ENCODE results near the gene EVA1C.
"Not testable (repeated sequence)": the region's sequence is repeated elsewhere in the genome, so short reads cannot be mapped to it uniquely, and the experiment has no call there.

EVA1C gene

DNA sequence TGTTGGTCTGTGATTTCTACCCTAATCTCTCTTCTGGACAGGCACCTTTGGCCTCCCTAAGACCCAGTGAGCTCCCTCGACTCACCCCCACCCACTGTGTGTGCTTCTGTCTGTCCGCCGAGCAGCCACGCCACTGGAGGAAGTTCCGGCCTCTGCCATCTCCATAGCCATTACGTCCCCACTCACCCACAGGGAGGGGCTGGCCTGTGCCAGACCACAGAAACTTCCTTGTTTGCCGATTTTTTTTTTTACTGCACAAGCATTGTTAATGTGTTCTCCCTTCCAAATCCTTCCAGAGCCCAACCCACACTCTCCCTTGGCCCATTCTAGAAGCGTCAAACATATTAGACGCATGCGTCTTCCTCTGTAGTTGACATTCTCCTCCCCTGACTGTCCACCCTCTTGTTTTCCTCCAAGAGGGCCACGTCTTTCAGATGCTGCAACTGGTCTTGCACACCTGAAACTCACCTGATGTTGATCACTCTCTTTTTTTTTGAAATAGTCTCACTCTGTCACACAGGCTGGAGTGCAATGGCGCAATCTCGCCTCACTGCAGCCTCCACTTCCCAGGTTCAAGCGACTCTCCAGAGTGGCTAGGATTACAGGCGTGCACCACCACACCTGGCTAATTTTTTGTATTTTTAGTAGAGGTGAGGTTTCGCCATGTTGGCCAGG, 72.3 kb downstream of the EVA1C start:
- in situ Hi-C loops (cut with HindIII; ENCODE audit: low sequenced_read_pairs) = no loop called here

GRCh38 chr21:32492376-32492775, 79.9 kb downstream of the EVA1C start:
- in situ Hi-C loops (cut with HindIII; ENCODE audit: low sequenced_read_pairs) = no loop called here

GRCh38 chr21:32494934-32495709, 82.6 kb downstream of the EVA1C start:
- in situ Hi-C loops (cut with HindIII; ENCODE audit: low sequenced_read_pairs) = no loop called here

DNA sequence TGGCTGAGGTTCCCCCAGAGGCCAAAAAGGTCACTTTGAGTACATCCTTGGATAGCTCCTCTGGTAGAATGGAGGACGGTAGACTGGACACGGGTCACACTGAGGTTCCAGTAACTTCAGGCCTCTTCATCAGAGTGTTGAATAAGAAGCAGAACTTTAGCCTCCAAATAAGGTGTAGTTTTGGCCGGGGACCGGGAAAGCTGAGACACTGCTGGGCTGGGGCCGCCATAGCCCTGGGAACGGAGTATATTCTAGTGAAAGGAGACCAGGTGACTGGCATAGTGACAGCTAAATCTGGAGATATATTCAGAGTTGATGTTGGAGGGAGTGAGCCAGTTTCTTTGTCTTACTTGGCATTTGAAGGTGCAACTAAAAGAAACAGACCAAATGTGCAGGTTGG, 84.1 kb downstream of the EVA1C start:
- in situ Hi-C loops (cut with HindIII; ENCODE audit: low sequenced_read_pairs) = no loop called here

- in situ Hi-C loops (cut with HindIII; ENCODE audit: low sequenced_read_pairs) = no loop called here
Measured at GRCh38 chr21:32499249-32500055, 86.9 kb downstream of the EVA1C start.

GRCh38 chr21:32503641-32504040, 91.1 kb downstream of the EVA1C start:
- in situ Hi-C loops (cut with HindIII; ENCODE audit: low sequenced_read_pairs) = not testable (repeated sequence)

DNA sequence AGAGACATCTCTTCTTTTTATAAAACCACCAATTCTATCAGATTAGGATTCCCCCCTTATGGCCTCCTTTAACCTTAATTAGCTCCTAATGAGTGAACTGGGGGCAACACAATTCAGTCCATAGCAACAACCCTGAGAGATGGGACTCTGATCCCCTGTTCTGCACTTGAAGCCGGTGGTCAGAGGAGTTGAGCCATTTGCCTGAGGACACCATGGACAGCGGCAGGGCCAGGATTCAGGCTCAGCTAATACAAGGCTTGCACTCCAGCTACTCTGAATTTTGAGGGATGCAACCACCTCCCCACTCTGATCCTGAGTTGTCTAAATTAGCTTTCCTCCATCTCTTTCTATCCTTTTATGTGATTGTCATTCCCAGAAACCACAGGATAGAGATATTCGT, 93.3 kb downstream of the EVA1C start:
- in situ Hi-C loops (cut with HindIII; ENCODE audit: low sequenced_read_pairs) = loop anchor here (5.0 kb wide), 1 partner anchor 102 kb away; no protein-coding TSS in a partner anchor

GRCh38 chr21:32506411-32506965, 94.0 kb downstream of the EVA1C start:
- in situ Hi-C loops (cut with HindIII; ENCODE audit: low sequenced_read_pairs) = loop anchor here (5.0 kb wide), 1 partner anchor 101 kb away; no protein-coding TSS in a partner anchor

DNA sequence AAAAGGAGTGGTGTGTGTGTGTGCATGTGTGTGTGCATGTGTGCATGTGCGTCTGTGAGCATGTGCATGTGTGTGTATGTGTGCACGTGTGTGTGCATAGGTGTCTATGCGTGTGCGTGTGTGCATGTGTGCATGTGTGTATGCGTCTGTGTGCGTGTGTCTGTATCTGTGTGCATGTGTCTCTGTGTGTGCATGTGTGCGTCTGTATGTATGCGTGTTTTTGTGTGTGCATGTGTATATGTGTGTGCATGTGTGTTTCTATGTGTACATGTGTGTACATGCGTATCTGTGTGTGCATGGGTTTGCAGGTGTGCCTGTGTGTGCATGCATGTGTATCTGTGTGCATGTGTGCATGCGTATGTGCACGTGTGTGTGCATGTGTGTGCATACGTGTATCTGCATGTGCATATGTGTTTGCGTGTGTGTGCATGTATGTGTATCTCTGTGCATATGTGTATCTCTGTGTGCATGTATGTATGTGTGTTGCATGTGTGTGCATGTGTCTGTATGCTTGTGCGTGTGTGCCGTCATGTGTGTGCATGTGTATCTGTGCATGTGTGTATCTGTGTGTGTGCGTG, 94.9 kb downstream of the EVA1C start:
- in situ Hi-C loops (cut with HindIII; ENCODE audit: low sequenced_read_pairs) = loop anchor here (5.0 kb wide), 1 partner anchor 100 kb away; no protein-coding TSS in a partner anchor

DNA sequence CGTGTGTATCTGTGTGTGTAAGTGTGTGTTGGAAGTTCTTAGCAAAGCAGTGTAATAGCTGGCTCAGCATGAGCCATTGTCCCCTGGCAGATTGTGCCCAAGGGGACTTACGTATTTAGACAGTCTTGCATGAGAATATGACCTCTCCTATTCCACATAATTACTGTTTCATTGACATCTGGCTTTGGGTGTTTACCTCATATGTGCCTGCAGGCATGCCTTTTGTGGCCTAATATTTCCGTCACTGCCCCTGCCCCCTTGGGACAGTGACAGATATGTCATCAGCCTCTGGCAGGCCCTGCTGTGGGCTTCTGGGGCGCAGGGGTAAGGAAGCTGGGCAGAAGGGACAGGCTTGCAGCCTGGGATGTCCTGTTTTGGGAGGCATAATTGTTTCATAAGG, 95.5 kb downstream of the EVA1C start:
- in situ Hi-C loops (cut with HindIII; ENCODE audit: low sequenced_read_pairs) = loop anchor here (5.0 kb wide), 1 partner anchor 99 kb away; no protein-coding TSS in a partner anchor

DNA sequence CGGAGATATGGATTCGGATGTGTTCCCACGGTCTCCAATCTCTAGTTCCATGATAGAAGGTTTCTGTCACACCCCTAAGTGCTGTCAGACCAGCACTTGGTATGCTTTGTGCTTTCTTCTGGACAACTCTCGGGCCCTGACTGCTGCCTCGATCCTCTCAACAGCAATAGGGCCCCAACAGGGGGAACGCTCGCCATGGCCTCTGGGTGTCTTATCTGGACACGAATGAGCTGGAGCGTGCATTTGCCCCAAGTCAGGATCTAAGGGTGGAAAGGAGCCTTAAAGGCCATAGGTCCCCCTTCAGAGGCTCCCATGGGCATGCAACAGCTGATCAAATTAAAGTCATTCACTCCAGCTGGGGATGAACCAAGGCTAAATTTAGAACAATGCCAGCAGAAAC, 96.1 kb downstream of the EVA1C start:
- in situ Hi-C loops (cut with HindIII; ENCODE audit: low sequenced_read_pairs) = loop anchor here (5.0 kb wide), 1 partner anchor 99 kb away; no protein-coding TSS in a partner anchor

- in situ Hi-C loops (cut with HindIII; ENCODE audit: low sequenced_read_pairs) = loop anchor here (5.0 kb wide), 1 partner anchor 98 kb away; no protein-coding TSS in a partner anchor
Measured at GRCh38 chr21:32508975-32509374, 96.5 kb downstream of the EVA1C start.

DNA sequence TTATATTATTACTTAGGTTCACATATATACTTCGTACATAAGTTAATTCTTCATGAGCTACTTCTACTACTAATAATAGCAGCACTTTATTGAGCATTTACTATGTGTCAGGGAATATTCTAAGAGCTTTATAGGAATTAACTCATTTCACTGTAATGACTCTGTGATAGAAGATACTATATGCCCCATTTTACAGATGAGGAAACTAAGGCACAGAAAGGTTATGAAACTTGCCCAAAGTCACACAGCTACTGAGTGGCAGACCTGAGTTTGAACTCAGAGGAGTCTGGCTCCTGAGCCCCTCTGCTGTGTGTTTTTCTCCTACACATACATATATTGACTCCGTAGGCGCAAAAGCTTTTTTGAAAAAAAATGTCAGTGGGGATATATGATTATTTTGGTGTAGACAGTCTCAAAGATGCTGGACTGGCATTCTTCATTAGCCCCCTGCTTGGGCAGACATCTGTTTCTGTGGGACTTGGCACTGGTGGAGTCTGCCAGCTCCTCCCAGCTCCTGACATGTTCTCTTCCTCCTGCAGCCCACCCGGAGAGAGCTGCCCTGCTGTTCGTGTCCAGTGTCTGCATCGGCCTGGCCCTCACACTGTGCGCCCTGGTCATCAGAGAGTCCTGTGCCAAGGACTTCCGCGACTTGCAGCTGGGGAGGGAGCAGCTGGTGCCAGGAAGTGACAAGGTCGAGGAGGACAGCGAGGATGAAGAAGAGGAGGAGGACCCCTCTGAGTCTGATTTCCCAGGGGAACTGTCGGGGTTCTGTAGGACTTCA, 102.0 kb downstream of the EVA1C start:
- in situ Hi-C loops (cut with HindIII; ENCODE audit: low sequenced_read_pairs) = no loop called here

DNA sequence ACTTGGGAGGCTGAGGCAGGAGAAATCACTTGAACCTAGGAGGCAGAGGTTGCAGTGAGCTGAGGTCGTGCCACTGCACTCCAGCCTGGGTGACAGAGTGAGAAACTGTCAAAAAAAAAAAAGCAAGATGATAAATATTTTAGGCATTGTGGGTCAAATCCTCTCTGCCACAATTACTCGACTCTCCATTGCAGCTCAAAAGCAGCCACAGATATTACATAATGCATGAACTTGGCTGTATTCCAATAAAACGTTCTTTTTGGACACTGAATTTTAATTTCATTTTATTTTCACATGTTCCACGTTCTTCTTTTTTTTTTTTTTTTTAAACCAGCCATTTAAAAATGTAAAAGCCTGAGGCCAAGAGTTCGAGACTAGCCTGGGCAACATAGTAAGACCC, 103.4 kb downstream of the EVA1C start:
- in situ Hi-C loops (cut with HindIII; ENCODE audit: low sequenced_read_pairs) = no loop called here

DNA sequence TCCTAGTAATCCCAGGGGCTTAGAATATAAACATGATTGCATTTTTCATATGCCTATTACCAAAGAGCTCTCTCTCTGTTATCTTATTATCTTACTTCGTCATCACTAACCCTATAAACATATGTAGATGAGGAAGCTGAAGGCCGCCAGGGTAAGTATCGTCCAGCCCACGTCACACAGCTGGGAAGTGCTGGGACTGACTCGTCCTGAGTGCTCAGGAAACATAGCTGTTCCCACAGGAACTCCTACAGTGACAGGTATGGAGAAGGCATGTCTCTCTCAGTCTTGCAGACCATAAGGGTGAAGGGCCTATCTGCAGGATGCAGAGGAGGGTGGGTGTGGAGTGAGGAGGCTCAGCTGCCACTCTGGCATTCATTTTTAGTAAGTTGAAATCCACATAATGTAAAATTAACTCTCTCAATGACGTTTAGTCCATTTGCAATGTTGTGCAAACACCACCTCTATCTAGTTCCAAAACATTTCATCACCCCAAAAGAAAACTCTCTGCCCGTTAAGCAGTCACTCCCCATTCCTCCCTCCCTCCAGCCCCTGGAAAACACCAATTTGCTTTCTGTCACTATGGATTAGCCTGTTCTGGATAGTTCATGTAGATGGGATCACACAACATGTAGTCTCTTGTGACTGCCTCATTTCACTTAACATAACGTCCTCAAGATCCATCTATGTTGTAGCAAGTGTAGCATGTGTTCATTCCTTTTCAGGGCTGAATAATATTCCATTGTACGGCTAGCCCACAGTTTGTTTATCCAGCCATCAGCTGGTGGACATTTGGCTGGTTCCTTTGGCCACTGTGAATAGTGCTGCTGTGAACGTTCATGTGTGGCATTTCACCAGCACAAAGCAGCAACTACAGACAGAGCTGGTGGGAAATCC, 104.5 kb downstream of the EVA1C start:
- in situ Hi-C loops (cut with HindIII; ENCODE audit: low sequenced_read_pairs) = no loop called here

DNA sequence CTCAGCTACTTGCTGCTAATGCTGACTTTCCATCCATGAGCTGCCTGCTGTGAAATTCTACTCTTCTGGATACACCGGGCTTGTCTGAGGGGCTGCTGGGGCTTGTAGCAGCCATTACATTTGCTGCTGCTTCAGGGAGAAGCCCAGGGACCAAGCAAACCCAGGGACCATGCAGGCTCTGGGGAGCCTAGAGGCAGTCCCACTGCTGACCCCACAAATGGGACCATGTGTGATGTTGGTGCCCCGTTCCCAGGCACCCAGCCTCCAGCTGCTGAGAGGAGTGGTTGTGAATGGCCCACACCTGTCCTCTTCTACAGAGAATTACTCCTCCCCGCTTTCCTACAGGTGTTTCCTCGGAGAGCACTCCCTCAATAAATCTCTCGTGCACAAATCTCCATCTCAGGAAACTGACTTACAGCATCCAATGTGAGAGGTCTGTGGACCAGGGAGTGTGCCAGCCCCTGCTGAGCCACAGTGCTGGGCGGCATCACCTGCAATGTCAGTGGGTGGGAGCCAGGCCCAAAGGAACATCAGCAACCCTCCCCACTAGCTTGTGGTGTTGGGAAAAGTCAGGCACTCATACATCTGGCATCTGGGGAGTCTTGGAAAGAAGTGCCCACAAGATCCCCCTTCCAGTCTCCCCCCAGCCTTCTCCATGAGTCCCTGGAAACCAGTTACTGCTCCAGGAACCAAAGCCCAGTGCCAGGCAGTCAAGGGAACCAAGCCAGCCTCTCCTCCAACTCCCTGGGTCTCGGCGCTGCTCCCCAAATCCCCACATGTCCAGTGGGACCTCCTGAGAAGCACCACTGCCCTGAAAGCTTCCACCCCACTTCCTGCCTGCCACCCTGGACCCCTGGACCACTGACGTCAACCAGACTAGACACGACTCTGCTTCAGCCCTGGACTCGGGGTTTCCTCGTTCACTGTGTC, 107.7 kb downstream of the EVA1C start:
- in situ Hi-C loops (cut with HindIII; ENCODE audit: low sequenced_read_pairs) = loop anchor here (5.0 kb wide), 2 partner anchors 58 to 113 kb away; no protein-coding TSS in a partner anchor

GRCh38 chr21:32520875-32521735, 108.6 kb downstream of the EVA1C start:
- in situ Hi-C loops (cut with HindIII; ENCODE audit: low sequenced_read_pairs) = loop anchor here (5.0 kb wide), 2 partner anchors 59 to 114 kb away; no protein-coding TSS in a partner anchor

All from endothelial cell of hepatic sinusoid (primary cell).